Cardiac muscle cell (in vitro differentiated cells and primary cell): ENCODE results near the gene VEZT. TPM values are rescaled to one million over a fixed set of nuclear protein-coding genes. Genes with fewer than 3 reads are reported as not detected.

ENCODE experiments used
- DNase-seq, 2 donors: peaks; one replicate each; pipeline versions ENCODE4 v3.0.0 to v3.0.0-alpha.2; 2010 to 2017; ENCODE audit warnings: low read depth in 1 of 2, low spot score in 1 of 2
- H3K27ac ChIP-seq: fragments of 200-600 bp; sonication (generic); 2 replicates; pipeline ENCODE4 v1.5.1; 2016
- H3K27me3 ChIP-seq: fragments of 200-600 bp; sonication (generic); 2 replicates; pipeline ENCODE4 v1.6.0; 2016; ENCODE audit warnings: control low read depth
- H3K36me3 ChIP-seq: fragments of 200-600 bp; sonication (generic); 2 replicates; pipeline ENCODE4 v1.5.1; 2016; ENCODE audit warnings: control low read depth
- H3K4me1 ChIP-seq: fragments of 200-600 bp; sonication (generic); 2 replicates; pipeline ENCODE4 v1.8.1; 2017; ENCODE audit warnings: low read depth, mild to moderate bottlenecking, mixed run types
- H3K4me3 ChIP-seq: fragments of 200-600 bp; sonication (generic); 2 replicates; pipeline ENCODE4 v1.5.1; 2016; ENCODE audit warnings: mild to moderate bottlenecking
- H3K9me3 ChIP-seq: fragments of 200-600 bp; sonication (generic); 2 replicates; pipeline ENCODE4 v1.5.1; 2017; ENCODE audit warnings: low read depth, mild to moderate bottlenecking, control low read depth
- CTCF ChIP-seq: IDR thresholded peaks from 2 replicates; pipeline ENCODE4 v1.5.1; 2012; ENCODE audit warnings: low read depth, mild to moderate bottlenecking, low read length
- polyA plus RNA-seq: library from polyadenylated mRNA; unstranded; fragments of >200 nt; fragmentation: Nextera tagmentation; extraction: Ambion mirVana; gene quantifications from 2 replicates; pipeline ENCODE4 v1.2.1, GENCODE V29; 2016
- total RNA-seq: library from RNA; depleted of rRNA; stranded (reverse); fragments of >200 nt; gene quantifications from 2 replicates; pipeline ENCODE4 v1.2.3, GENCODE V29; 2016

VEZT gene
- total and polyA plus RNA-seq, 2 experiments from 2014 or later, result 50.6 to 56.9 TPM

GRCh38 chr12:95291501-95291900, 73.9 kb downstream of the VEZT start:
- Histone ChIP-seq H3K27me3 (no peaks in the 10 kb centered on the region), H3K4me3 (no peak overlapping the region), H3K9me3 (no peaks in the 10 kb centered on the region), H3K4me1 (no peaks in the 10 kb centered on the region), H3K36me3 (peaks cover 44% of the 10 kb centered on the region), H3K27ac (peak overlapping the region; percentile 34)
- no peak for TF ChIP-seq CTCF
- no peak for DNase-seq

DNA sequence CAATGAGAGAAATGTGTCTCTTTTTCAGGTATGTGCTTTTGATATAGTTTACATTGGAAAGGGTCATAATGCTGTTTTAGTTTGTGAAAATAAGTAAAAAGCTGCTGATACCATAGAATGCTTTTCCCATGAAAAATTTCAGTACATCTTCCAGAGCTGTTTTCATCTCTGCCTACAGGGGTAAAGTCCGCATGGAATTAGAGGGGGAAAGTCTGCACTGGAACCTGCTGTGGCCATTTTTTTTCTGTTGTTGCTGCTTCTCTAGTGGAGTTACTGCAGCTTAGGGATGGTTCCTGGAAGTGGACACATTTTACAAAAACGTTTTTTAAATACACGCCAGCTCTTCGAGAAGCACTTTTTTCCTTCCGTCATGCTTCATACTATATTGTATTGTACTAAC, 81.3 kb downstream of the VEZT start:
- Histone ChIP-seq H3K36me3 (peaks cover 53% of the 10 kb centered on the region), H3K27ac (no peak overlapping the region), H3K27me3 (no peaks in the 10 kb centered on the region), H3K4me3 (no peak overlapping the region), H3K9me3 (no peaks in the 10 kb centered on the region), H3K4me1 (no peaks in the 10 kb centered on the region)
- no peak for DNase-seq
- TF ChIP-seq CTCF, result no peak

DNA sequence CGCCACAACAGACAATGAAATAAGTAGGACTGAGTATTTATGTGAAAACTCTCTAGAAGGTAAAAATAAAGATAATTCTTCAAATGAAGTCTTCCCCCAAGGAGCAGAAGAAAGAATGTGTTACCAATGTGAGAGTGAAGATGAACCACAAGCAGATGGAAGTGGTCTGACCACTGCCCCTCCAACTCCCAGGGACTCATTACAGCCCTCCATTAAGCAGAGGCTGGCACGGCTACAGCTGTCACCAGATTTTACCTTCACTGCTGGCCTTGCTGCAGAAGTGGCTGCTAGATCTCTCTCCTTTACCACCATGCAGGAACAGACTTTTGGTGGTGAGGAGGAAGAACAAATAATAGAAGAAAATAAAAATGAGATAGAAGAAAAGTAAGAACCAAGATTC, 82.7 kb downstream of the VEZT start:
- H3K36me3 ChIP-seq, result peaks cover 55% of the 10 kb centered on the region
- no peaks in the 10 kb centered on the region for H3K4me1 ChIP-seq

DNA sequence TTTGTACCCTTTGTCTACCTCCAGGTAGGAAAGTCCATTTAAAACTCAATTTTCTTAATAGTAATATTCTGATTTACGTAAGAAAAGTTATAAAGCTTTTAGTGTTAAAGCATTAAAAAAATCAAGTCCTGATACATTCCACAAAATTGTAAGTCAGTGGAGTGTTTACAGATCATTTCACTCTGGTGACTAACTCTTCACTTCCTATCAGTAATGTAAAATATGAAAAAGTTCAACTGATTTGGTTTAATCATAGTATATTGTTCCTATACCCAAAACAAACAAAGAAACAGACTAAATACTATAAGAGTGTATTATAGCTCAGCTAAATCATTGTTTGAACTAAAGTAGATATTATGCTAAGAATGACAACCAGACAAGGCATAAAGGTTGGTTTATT, 85.9 kb downstream of the VEZT start:
- no peak for DNase-seq
- Histone ChIP-seq H3K9me3 (no peaks in the 10 kb centered on the region), H3K4me1 (no peaks in the 10 kb centered on the region), H3K36me3 (peaks cover 41% of the 10 kb centered on the region), H3K27me3 (no peaks in the 10 kb centered on the region), H3K4me3 (no peak overlapping the region), H3K27ac (no peak overlapping the region)
- TF ChIP-seq CTCF, result no peak

More for the DNA sequence above, 82.7 kb downstream of the VEZT start:
- no peak for TF ChIP-seq CTCF
- Histone ChIP-seq H3K27ac (peak overlapping the region; percentile 48), H3K4me3 (no peak overlapping the region), H3K27me3 (no peaks in the 10 kb centered on the region), H3K9me3 (no peaks in the 10 kb centered on the region)
- no peak for DNase-seq

GRCh38 chr12:95304673-95305198, 87.1 kb downstream of the VEZT start:
- peaks cover 38% of the 10 kb centered on the region for H3K36me3 ChIP-seq
- no peaks in the 10 kb centered on the region for H3K9me3 ChIP-seq
- H3K4me1 ChIP-seq, result no peaks in the 10 kb centered on the region
- no peaks in the 10 kb centered on the region for H3K27me3 ChIP-seq
- no peak for TF ChIP-seq CTCF
- no peak overlapping the region for H3K27ac ChIP-seq
- H3K4me3 ChIP-seq, result no peak overlapping the region
- DNase-seq, result peak in 1 of 2 donors; percentile 54
